ENCODE measurements around the gene SARS1. TPM values are rescaled to one million over a fixed set of nuclear protein-coding genes. Genes with fewer than 3 reads are reported as not detected.

The SARS1 gene
- total RNA-seq, 3 donors from 2014 or later (not counting 1 experiment from before 2014, with no cell fraction given), result 95.6 to 122 (median 106) TPM

DNA sequence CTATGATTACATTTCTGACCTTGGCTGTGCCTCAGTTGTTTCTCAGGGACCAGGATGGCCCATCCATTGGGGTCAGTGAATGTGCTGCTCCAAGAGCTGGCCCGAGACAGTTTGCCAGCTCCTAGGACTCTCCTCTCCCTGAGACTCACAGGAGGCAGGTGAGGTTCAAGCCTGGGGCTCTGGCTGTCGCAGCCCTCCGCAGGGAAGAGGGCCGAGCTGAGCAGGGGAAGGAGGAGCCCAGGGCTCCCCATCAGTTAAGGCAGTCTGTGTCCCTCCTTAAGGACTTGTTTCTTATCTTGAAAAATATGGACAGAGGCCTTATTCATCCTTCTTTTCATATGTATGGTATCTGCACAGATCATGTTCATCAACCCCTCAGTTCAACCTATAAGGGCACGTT is 26.6 kb upstream of the SARS1 start:
- TF ChIP-seq, protein P1, sequence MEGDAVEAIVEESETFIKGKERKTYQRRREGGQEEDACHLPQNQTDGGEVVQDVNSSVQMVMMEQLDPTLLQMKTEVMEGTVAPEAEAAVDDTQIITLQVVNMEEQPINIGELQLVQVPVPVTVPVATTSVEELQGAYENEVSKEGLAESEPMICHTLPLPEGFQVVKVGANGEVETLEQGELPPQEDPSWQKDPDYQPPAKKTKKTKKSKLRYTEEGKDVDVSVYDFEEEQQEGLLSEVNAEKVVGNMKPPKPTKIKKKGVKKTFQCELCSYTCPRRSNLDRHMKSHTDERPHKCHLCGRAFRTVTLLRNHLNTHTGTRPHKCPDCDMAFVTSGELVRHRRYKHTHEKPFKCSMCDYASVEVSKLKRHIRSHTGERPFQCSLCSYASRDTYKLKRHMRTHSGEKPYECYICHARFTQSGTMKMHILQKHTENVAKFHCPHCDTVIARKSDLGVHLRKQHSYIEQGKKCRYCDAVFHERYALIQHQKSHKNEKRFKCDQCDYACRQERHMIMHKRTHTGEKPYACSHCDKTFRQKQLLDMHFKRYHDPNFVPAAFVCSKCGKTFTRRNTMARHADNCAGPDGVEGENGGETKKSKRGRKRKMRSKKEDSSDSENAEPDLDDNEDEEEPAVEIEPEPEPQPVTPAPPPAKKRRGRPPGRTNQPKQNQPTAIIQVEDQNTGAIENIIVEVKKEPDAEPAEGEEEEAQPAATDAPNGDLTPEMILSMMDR (IDR thresholded peaks at IDR 0.05), result no peak
- Histone ChIP-seq H3K36me3 (ENCODE audit: control insufficient read depth, insufficient read depth, low read length) (no peaks in the 10 kb centered on the region), H3K9me3 (ENCODE audit: control insufficient read depth, insufficient read depth, low read length) (no peaks in the 10 kb centered on the region), H3K4me3 (ENCODE audit: low read length) (no peak overlapping the region), H3K27me3 (ENCODE audit: control insufficient read depth, insufficient read depth, low read length) (no peaks in the 10 kb centered on the region), H3K4me1 (ENCODE audit: control insufficient read depth, insufficient read depth, low read length) (no peaks in the 10 kb centered on the region), H3K27ac (ENCODE audit: low read length) (no peak overlapping the region)
- H3K4me3 Mint-ChIP-seq, result no peak overlapping the region
- H3K4me1 Mint-ChIP-seq, result no peaks in the 10 kb centered on the region
- H3K9me3 Mint-ChIP-seq, result no peaks in the 10 kb centered on the region
- intact Hi-C loops (cut with micrococcal nuclease), result no loop called here
- H3K27ac Mint-ChIP-seq, result no peak overlapping the region
- DNase-seq (no peak), ATAC-seq (no peak)
- peaks cover 2 to 7% of the 10 kb centered on the region in 2 donors for H3K27me3 Mint-ChIP-seq (ENCODE audit: low read depth in 2 of 2)
- no peaks in the 10 kb centered on the region for H3K36me3 Mint-ChIP-seq
- 87% methylated on average over 5 of the region's 5 CpGs for WGBS (ENCODE audit: insufficient coverage)

DNA sequence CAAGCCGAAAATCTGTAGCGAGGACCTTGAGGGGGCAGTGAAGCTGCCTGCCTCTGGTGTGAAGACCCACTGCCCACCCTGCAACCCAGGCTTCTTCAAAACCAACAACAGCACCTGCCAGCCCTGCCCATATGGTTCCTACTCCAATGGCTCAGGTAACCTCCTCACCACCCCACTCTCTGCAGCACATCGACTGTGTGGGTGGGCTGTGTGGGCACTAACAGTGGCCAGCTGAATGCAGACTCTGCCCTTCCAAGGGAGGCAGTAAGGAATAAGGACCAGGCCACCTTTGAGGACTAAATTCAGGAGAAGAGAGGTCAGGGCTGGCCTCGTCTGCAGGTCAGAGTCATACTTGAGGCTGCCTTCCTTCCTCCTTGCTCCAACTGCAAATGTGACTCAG is 25.5 kb upstream of the SARS1 start:
- Mint-ChIP-seq H3K9me3 (no peaks in the 10 kb centered on the region), H3K27me3 (ENCODE audit: low read depth in 2 of 2) (peaks cover 2 to 7% of the 10 kb centered on the region in 2 donors), H3K4me3 (no peak overlapping the region), H3K27ac (no peak overlapping the region), H3K36me3 (no peaks in the 10 kb centered on the region), H3K4me1 (no peaks in the 10 kb centered on the region)
- H3K9me3 ChIP-seq (ENCODE audit: control insufficient read depth, insufficient read depth, low read length), result no peaks in the 10 kb centered on the region
- no peaks in the 10 kb centered on the region for H3K36me3 ChIP-seq (ENCODE audit: control insufficient read depth, insufficient read depth, low read length)
- no peaks in the 10 kb centered on the region for H3K27me3 ChIP-seq (ENCODE audit: control insufficient read depth, insufficient read depth, low read length)
- no peak for DNase-seq
- TF ChIP-seq, protein P1 (IDR thresholded peaks at IDR 0.05), result no peak
- no peak overlapping the region for H3K4me3 ChIP-seq (ENCODE audit: low read length)
- no peak overlapping the region for H3K27ac ChIP-seq (ENCODE audit: low read length)
- WGBS (ENCODE audit: insufficient coverage), result 83% methylated on average over 4 of the region's 4 CpGs
- intact Hi-C loops (cut with micrococcal nuclease), result no loop called here
- no peak for ATAC-seq
- no peaks in the 10 kb centered on the region for H3K4me1 ChIP-seq (ENCODE audit: control insufficient read depth, insufficient read depth, low read length)

DNA sequence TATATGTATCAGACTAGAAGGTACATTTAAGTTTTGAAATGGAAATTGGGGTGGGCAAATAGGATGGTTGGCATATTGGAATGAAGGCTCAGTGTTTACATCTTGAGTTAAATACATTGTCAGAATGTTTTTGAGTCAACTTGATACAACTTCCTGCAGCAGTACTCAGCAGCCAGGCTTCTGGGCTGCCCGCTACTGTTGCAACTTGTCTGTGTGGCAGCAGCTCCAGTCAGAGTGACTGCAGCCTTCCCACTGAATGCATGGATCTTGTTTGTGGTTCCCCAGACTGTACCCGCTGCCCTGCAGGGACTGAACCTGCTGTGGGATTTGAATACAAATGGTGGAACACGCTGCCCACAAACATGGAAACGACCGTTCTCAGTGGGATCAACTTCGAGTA is 24.9 kb upstream of the SARS1 start:
- no peaks in the 10 kb centered on the region for H3K9me3 Mint-ChIP-seq
- H3K27me3 Mint-ChIP-seq (ENCODE audit: low read depth in 2 of 2), result peaks cover 2 to 7% of the 10 kb centered on the region in 2 donors
- Histone ChIP-seq H3K4me1 (ENCODE audit: control insufficient read depth, insufficient read depth, low read length) (no peaks in the 10 kb centered on the region), H3K27me3 (ENCODE audit: control insufficient read depth, insufficient read depth, low read length) (no peaks in the 10 kb centered on the region), H3K4me3 (ENCODE audit: low read length) (no peak overlapping the region), H3K9me3 (ENCODE audit: control insufficient read depth, insufficient read depth, low read length) (no peaks in the 10 kb centered on the region), H3K36me3 (ENCODE audit: control insufficient read depth, insufficient read depth, low read length) (no peaks in the 10 kb centered on the region), H3K27ac (ENCODE audit: low read length) (no peak overlapping the region)
- ATAC-seq, result no peak
- H3K27ac Mint-ChIP-seq, result no peak overlapping the region
- DNase-seq, result no peak
- intact Hi-C loops (cut with micrococcal nuclease), result no loop called here
- WGBS (ENCODE audit: insufficient coverage), result 84% methylated on average over 6 of the region's 6 CpGs
- TF ChIP-seq, protein P1 (IDR thresholded peaks at IDR 0.05), result no peak
- no peak overlapping the region for H3K4me3 Mint-ChIP-seq
- no peaks in the 10 kb centered on the region for H3K36me3 Mint-ChIP-seq
- no peaks in the 10 kb centered on the region for H3K4me1 Mint-ChIP-seq

DNA sequence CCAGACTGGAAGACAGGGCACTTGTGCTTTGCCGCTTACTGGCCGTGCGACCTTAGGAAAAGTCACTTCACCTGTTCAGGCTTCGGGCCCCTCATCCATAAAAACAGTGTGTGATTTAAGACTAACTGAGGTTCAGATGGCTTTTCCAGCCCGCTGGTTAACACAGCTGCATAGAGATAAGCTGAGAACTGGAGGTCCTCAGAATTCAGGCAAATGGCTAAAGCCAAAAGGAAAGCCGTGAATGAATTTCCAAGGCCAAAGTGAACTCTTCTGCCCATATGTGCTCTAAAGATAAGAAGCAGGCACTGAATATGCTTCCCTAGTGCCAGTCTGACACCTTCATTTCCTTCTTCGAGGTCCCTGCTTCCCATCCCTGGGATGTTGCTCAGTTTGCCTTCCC is 23.5 kb upstream of the SARS1 start:
- H3K9me3 Mint-ChIP-seq, result no peaks in the 10 kb centered on the region
- no peak overlapping the region for H3K27ac Mint-ChIP-seq
- Histone ChIP-seq H3K4me3 (ENCODE audit: low read length) (no peak overlapping the region), H3K9me3 (ENCODE audit: control insufficient read depth, insufficient read depth, low read length) (no peaks in the 10 kb centered on the region), H3K27ac (ENCODE audit: low read length) (no peak overlapping the region), H3K27me3 (ENCODE audit: control insufficient read depth, insufficient read depth, low read length) (no peaks in the 10 kb centered on the region), H3K36me3 (ENCODE audit: control insufficient read depth, insufficient read depth, low read length) (no peaks in the 10 kb centered on the region), H3K4me1 (ENCODE audit: control insufficient read depth, insufficient read depth, low read length) (no peaks in the 10 kb centered on the region)
- ATAC-seq (no peak), DNase-seq (no peak)
- no peak overlapping the region for H3K4me3 Mint-ChIP-seq
- H3K36me3 Mint-ChIP-seq, result no peaks in the 10 kb centered on the region
- no peaks in the 10 kb centered on the region for H3K4me1 Mint-ChIP-seq
- TF ChIP-seq, protein P1 (IDR thresholded peaks at IDR 0.05), result no peak
- intact Hi-C loops (cut with micrococcal nuclease), result no loop called here
- H3K27me3 Mint-ChIP-seq (ENCODE audit: low read depth in 2 of 2), result peaks cover 5 to 6% of the 10 kb centered on the region in 2 donors
- WGBS (ENCODE audit: insufficient coverage), result 80% methylated on average over 7 of the region's 7 CpGs

All from natural killer cell (primary cell).